GM12874 (cell line): ENCODE results near the gene RCE1.

ENCODE experiments used
- TF ChIP-seq, protein P1 (sequence below): IDR thresholded peaks from 2 replicates; pipeline ENCODE4 v1.5.1; 2011; ENCODE audit warnings: low read depth, mild to moderate bottlenecking, control low read depth, low read length, moderate library complexity; ENCODE audit not compliant: insufficient read depth

RCE1 gene

GRCh38 chr11:66884443-66884842 is 41.2 kb downstream of the RCE1 start:
- TF ChIP-seq, protein P1, sequence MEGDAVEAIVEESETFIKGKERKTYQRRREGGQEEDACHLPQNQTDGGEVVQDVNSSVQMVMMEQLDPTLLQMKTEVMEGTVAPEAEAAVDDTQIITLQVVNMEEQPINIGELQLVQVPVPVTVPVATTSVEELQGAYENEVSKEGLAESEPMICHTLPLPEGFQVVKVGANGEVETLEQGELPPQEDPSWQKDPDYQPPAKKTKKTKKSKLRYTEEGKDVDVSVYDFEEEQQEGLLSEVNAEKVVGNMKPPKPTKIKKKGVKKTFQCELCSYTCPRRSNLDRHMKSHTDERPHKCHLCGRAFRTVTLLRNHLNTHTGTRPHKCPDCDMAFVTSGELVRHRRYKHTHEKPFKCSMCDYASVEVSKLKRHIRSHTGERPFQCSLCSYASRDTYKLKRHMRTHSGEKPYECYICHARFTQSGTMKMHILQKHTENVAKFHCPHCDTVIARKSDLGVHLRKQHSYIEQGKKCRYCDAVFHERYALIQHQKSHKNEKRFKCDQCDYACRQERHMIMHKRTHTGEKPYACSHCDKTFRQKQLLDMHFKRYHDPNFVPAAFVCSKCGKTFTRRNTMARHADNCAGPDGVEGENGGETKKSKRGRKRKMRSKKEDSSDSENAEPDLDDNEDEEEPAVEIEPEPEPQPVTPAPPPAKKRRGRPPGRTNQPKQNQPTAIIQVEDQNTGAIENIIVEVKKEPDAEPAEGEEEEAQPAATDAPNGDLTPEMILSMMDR: no peak

- TF ChIP-seq, protein P1: no peak
These were observed 42.2 kb downstream of the RCE1 start for GRCh38 chr11:66885469-66885868.

DNA sequence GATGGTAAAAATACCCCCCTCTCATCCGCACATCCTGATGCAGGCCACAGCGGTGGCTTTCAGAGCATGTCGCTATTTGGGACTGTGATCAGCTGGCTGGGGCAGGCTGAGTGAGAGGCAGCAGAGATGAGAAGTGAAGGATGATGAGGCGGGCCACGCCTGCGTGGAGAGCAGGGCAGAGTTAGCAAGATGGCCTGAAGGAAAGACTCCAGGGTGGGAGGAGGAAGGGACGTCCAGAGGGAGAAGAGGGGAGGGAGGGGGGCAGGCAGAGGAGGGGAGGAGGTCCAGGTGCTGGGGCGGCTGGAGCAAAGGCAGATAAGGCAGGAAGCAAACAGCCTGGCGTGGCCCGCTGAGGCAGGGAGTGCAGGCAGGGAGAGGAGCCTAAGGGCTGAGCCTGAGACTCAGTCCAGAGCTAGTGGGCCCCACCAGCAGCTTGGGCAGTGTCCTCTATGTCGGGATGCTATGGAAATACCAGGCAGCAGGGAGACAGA is 42.8 kb downstream of the RCE1 start:
- TF ChIP-seq, protein P1: no peak

- TF ChIP-seq, protein P1: no peak
These were observed 43.5 kb downstream of the RCE1 start for GRCh38 chr11:66886671-66887221.

DNA sequence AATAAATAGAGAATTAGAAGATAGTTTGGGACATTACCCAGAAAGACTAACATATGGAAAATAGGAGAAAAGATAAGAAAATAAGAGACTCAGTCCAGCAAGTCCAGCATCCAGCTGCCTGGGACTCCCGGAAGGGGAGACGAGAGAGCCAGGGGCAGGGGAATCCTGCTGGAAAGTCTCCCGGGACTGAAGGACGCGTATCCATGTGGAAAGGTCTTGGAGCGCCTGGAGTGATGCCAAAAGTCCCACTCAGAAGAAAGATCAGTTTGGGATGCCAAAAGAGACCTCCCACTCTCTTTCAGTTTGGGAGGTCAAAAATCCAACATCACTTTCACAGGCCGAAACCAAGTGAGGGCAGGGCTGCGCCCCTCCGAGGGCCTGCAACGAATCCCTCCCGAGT is 44.3 kb downstream of the RCE1 start:
- TF ChIP-seq, protein P1: no peak

GRCh38 chr11:66888282-66888681 is 45.0 kb downstream of the RCE1 start:
- TF ChIP-seq, protein P1: no peak

- TF ChIP-seq, protein P1: no peak
These were observed 46.7 kb downstream of the RCE1 start for GRCh38 chr11:66889960-66890359.
